Measurements from ENCODE around the gene SDCBP2. TPM values are rescaled to one million over a fixed set of nuclear protein-coding genes. Genes with fewer than 3 reads are reported as not detected.

SDCBP2 gene
- total RNA-seq, 3 donors from 2014 or later: 1.9 to 3.2 (median 2.2) TPM

DNA sequence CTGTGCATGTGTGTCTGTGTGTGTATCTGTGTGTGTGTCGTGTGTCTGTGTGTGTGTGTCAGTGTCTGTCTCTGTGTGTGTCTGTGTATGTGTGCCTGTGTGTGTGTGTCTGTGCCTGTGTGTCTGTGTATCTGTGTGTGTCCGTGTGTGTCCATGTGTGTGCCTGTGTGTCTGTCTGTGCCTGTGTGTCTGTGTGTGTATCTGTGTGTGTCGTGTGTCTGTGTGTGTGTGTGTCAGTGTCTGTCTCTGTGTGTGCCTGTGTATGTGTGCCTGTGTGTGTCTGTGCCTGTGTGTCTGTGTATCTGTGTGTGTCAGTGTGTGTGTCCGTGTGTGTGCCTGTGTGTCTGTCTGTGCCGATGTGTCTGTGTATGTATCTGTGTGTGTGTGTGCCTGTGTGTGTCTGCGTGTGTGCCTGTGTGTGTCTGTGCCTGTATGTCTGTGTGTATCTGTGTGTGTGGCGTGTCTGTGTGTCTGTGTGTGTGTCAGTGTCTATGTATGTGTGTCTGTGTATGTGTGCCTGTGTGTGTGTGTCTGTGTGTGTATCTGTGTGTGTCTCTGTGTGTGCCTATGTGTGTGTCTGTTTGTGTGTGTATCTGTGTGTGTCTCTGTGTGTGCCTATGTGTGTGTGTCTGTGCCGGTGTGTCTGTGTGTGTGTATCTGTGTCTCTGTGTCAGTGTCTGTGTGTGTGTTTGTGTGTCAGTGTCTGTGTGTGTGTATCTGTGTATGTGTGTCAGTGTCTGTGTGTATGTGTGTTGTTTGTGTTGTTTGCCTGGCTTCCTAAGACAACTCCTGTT, 51.2 kb downstream of the SDCBP2 start:
- DNase-seq: no peak
- Mint-ChIP-seq H3K36me3 (ENCODE audit: insufficient read depth) (peaks cover 9% of the 10 kb centered on the region), H3K4me3 (no peak overlapping the region), H3K4me1 (ENCODE audit: low read depth) (peaks cover 36% of the 10 kb centered on the region), H3K27me3 (ENCODE audit: low read depth) (no peaks in the 10 kb centered on the region), H3K9me3 (no peaks in the 10 kb centered on the region)
- ATAC-seq: no peak

DNA sequence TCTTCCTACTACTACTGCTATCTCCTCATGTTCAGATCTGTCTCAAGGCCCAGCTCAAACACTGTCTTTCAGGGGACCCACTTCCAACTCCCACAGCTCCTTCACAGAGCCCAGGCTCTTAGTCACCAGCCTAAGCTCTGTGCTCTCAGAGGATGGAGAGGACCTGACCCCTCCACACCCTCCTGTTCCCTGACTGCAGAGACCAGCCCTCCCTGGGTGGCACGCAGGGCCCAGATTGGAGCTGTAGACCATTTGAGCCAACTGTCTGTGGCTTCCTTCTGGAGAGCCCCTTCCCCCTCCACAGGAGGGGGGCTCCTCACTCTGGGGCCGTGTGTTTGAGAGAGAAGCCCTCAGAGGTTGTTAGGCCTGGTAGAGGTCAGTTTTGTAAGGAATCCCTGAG, 53.0 kb downstream of the SDCBP2 start:
- Mint-ChIP-seq H3K4me3 (no peak overlapping the region), H3K9me3 (no peaks in the 10 kb centered on the region), H3K27me3 (ENCODE audit: low read depth) (no peaks in the 10 kb centered on the region), H3K4me1 (ENCODE audit: low read depth) (peaks cover 41% of the 10 kb centered on the region), H3K36me3 (ENCODE audit: insufficient read depth) (peaks cover 4% of the 10 kb centered on the region)
- DNase-seq (no peak), ATAC-seq (peak in 1 of 2 donors; percentile 10)

DNA sequence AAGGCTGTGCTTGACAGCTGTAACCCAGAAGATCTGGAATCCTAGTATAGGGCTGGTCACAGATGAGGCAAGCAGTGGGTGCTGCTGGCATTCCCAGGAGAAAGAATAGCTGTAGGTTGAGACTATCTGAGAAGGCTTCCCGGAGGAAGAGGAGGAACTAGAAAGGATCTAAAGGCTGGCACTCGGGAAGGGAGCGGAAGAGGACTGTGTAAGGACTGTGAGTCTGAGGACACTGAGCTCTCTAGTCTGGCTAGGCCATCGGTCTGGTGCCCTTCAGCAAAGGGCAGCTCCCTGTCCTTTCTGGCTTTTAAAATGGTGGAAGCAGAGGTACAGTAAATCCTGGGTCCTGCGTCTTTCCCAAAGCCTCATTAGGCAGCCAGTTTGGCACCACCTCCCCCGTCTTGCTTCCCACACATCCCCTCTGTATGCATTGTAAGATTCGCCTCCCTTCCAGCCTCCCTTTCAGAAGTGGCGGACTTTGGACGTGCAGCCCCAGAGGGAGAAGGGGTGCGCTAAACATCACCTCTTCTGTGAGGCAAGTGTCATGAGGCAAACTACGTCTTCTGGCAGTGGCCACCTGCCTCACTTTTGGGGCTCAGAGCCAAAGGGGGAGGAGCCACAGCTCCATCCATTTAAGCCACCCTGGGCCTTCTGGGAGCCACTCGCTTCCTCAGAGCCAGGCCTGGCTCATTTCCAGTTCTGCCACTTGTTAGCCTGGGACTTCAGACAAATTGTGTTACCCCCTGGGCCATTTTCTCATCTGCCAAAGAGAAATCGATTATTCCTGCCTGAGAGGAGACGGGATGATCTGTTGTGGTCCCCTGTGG, 54.2 kb downstream of the SDCBP2 start:
- H3K36me3 Mint-ChIP-seq (ENCODE audit: insufficient read depth): peaks cover under 1% of the 10 kb centered on the region
- H3K27me3 Mint-ChIP-seq (ENCODE audit: low read depth): no peaks in the 10 kb centered on the region
- no peak overlapping the region for H3K4me3 Mint-ChIP-seq
- no peak for DNase-seq
- ATAC-seq: no peak
- H3K9me3 Mint-ChIP-seq: no peaks in the 10 kb centered on the region
- peaks cover 33% of the 10 kb centered on the region for H3K4me1 Mint-ChIP-seq (ENCODE audit: low read depth)

DNA sequence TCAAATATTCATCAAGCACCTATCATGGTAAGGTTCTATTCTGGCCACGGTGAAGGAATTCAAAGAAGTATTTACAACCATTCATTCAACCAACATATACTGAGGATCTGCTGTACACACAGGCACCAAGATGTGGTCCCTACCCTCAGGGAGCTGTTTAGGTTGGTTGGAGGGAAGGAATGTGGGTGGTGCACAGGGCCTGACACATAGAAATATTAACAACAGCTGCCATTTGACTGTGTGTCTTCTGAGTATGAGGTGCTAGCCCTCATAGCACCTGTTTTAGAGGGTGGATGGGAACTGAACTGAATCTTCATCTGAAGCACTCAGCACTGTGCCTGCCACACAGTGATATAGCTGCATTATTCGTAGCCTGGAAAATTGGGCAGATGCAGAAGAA, 55.6 kb downstream of the SDCBP2 start:
- H3K9me3 Mint-ChIP-seq: no peaks in the 10 kb centered on the region
- H3K27me3 Mint-ChIP-seq (ENCODE audit: low read depth): no peaks in the 10 kb centered on the region

DNA sequence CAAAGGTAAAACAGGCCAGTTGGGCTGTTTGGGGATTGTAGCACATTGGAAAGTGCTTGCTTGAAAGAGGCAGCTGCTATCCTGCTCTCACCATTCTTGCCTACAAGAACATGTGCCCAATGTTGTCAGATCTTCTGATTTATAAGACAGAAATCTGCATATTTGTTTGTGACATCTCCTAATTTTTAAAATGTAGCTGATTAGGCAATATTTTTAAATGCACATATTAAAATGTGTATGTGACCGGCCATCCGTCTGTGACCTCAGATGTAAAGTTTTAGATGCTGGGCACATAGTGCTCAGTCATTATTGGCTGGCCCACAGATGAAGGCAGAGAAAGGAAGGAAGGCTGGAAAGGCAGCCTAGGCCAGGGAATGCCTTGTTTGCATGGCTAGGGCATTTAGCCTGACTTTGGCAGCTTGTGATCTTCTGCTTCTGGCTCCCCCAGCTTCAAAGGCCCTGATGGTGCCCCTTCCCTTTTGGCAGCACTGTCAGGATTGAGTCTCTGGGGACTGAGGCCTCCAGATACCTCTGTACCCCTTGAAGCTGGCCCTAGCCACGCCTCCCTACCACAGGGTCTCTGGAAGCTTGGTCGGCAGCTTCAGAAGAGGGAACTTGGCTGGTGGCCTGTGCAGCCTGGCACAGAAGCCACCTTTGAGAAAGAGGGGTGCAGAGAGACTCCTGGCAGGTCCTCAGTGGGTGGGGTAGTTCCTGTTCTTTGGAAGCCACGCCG, 56.4 kb downstream of the SDCBP2 start:
- Mint-ChIP-seq H3K4me3 (no peak overlapping the region), H3K9me3 (no peaks in the 10 kb centered on the region), H3K27me3 (ENCODE audit: low read depth) (no peaks in the 10 kb centered on the region), H3K4me1 (ENCODE audit: low read depth) (peaks cover 45% of the 10 kb centered on the region), H3K36me3 (ENCODE audit: insufficient read depth) (peaks cover 2% of the 10 kb centered on the region)
- no peak for DNase-seq
- no peak for ATAC-seq

More for the DNA sequence above, 55.6 kb downstream of the SDCBP2 start:
- DNase-seq (no peak), ATAC-seq (no peak)
- Mint-ChIP-seq H3K4me1 (ENCODE audit: low read depth) (peaks cover 39% of the 10 kb centered on the region), H3K4me3 (no peak overlapping the region), H3K36me3 (ENCODE audit: insufficient read depth) (peaks cover 2% of the 10 kb centered on the region)

DNA sequence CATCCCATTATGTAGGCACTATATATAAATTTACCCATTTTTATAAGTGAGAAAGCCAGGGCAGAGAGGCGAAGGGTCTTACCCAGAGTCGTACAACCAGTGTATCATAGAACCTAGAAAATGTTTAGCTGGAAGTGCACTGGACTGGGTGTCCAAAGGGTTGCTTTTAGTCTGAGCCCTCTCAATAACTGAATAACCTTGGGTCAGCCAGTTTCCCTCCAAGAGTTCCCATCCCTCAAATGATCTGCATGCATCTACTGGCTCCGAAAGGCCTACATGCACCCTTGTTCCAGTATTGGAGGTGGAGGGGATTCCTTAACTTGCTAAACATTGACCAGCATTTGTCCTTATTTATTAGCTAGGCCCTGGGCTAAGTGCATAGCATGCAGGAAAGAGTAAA, 59.1 kb downstream of the SDCBP2 start:
- no peak for DNase-seq
- Mint-ChIP-seq H3K4me3 (no peak overlapping the region), H3K4me1 (ENCODE audit: low read depth) (peaks cover 59% of the 10 kb centered on the region), H3K27me3 (ENCODE audit: low read depth) (no peaks in the 10 kb centered on the region), H3K9me3 (no peaks in the 10 kb centered on the region), H3K36me3 (ENCODE audit: insufficient read depth) (peaks cover 2% of the 10 kb centered on the region)
- ATAC-seq: no peak

DNA sequence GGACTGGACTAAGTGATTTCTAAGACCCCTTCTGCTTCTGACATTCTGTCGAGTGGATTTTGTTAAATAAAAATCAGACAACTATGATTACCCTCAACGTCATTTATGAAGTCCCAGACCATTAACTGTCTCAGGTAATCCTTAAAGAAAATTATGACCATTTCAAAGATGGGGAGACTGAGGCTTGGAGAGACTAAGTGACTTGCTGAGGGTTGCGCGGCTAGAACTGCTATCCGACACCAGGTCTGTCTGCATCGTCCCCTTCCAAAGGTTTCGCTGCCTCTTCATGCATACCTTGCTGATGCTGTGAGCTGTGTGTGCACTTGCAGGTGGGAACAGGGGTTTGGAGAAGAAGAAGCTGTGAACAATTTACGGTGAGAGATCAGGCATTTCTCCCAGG, 59.7 kb downstream of the SDCBP2 start:
- Mint-ChIP-seq H3K27me3 (ENCODE audit: low read depth) (no peaks in the 10 kb centered on the region), H3K36me3 (ENCODE audit: insufficient read depth) (peaks cover 2% of the 10 kb centered on the region), H3K9me3 (no peaks in the 10 kb centered on the region), H3K4me3 (no peak overlapping the region), H3K4me1 (ENCODE audit: low read depth) (peaks cover 66% of the 10 kb centered on the region)
- DNase-seq (no peak), ATAC-seq (no peak)

DNA sequence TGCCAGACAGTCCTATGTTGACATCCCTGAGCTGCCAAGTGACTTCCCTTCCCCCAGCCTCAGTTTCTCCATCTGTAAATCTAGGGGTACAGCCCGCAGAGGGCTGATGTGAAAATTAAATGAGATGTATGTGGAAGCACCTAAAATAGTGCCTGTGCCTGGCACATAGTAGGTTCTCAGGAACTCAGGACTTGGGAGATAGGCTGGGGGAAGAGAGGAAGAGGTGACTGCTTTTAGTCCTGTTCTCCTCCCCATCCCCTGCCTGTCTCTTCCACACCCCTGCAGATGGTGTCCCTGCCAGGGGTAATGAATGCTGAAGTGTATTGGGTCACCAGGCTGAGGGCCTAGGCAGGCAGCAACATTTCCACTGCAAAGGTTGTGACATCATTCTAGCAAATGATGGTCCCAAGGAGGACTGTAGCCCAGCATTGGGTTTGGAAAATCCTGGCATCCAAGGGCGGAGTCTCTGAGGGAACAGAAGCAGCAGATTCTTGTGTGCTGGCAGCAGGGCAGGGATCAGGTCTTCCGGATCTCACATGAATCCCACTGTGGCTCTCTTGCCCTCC, 61.0 kb downstream of the SDCBP2 start:
- Mint-ChIP-seq H3K4me1 (ENCODE audit: low read depth) (peaks cover 68% of the 10 kb centered on the region), H3K36me3 (ENCODE audit: insufficient read depth) (peaks cover 2% of the 10 kb centered on the region), H3K4me3 (peak overlapping the region; percentile 87), H3K27me3 (ENCODE audit: low read depth) (no peaks in the 10 kb centered on the region), H3K9me3 (no peaks in the 10 kb centered on the region)
- ATAC-seq: no peak
- DNase-seq: no peak

DNA sequence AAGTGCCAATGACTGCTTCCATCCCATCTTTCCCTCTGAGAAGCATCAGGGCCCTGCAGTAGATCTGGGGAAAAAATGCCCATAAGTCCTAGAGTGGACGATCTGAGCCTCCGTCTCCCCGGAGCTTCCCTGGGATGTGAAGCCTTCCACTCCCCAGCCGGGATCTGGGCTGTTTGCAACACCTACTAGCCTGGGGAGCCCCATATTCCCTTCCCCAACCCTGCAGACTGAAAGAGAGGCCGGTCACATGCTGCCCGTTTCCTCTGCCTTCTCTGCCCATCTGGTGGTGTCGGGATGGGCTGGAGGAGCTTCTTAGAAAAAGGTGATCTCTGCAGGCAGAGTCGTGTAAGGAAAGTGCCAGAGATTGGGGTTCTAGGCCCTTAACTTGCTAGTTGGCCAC, 61.8 kb downstream of the SDCBP2 start:
- DNase-seq: no peak
- ATAC-seq: no peak
- H3K4me3 Mint-ChIP-seq: peak overlapping the region; percentile 87
- peaks cover 64% of the 10 kb centered on the region for H3K4me1 Mint-ChIP-seq (ENCODE audit: low read depth)
- no peaks in the 10 kb centered on the region for H3K9me3 Mint-ChIP-seq
- peaks cover 2% of the 10 kb centered on the region for H3K36me3 Mint-ChIP-seq (ENCODE audit: insufficient read depth)
- peaks cover 2% of the 10 kb centered on the region for H3K27me3 Mint-ChIP-seq (ENCODE audit: low read depth)

DNA sequence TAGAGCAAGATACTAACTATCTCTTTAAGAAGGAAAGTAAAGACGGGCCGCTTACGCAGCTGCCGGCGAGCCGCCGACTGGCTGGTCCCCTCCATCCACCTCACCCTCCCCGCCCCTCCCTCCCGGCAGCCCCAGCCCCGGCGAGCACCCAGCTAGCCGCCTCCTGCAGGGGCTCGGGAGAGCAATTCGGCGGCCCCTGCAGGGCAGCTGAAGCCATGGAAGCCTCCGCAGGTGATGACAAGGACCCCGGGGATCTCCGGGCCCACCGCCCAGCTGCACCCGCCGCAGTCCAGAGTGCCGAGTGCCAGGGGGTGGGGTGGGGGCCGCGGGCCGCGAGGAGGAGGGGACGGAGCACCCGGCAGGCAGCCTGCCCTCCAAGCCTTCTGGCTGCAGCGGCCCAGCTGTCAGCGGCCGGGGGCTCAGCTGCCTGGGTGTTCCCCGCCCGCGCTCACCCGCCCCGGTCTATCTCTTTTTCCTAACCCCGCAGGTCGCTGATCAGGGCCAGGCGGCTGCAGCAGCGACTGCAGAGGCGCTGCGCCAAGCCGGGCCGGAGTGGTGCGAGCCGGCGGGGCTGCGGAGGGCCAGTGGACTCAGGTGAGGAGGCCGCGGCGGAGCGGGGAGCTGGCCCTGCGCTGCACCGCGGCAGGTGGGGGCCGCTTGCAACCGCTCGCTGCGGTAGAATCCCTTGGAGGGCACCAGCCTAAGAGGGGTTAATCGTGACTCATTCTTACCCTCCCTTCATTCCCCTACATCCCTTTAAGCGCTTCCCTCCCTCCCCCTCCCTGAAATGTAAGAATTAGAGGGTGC, 62.6 kb downstream of the SDCBP2 start, which contains the start of gene SNPH:
SNPH (plus strand) TSS at position 128 of the 807 bp plus-strand sequence. CDS start 29,946 bp downstream, outside the sequence.
- H3K36me3 Mint-ChIP-seq (ENCODE audit: insufficient read depth): peaks cover 2% of the 10 kb centered on the region
- peak; percentile 95 for ATAC-seq
- H3K9me3 Mint-ChIP-seq: no peaks in the 10 kb centered on the region
- peaks cover 2% of the 10 kb centered on the region for H3K27me3 Mint-ChIP-seq (ENCODE audit: low read depth)
- H3K4me3 Mint-ChIP-seq: peak within 1 kb of the TSS; percentile 87
- peak; percentile 56 for DNase-seq
- H3K4me1 Mint-ChIP-seq (ENCODE audit: low read depth): peaks cover 57% of the 10 kb centered on the region

DNA sequence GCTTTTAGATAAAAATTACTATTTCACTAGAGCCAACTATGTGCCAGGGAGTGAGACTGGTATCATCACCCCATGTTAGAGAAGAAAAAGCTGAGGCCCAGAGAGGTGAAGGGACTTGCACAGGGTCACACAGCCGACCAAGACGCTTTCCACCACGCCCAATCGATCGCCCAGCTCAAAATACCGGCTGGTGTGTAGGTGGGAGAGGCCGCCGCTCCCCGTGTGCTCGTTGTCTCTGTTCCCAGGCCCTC, 63.1 kb downstream of the SDCBP2 start:
- ATAC-seq: no peak
- H3K4me1 Mint-ChIP-seq (ENCODE audit: low read depth): peaks cover 54% of the 10 kb centered on the region
- peak overlapping the region; percentile 87 for H3K4me3 Mint-ChIP-seq
- DNase-seq: no peak
- H3K9me3 Mint-ChIP-seq: no peaks in the 10 kb centered on the region
- H3K36me3 Mint-ChIP-seq (ENCODE audit: insufficient read depth): peaks cover 2% of the 10 kb centered on the region
- peaks cover 4% of the 10 kb centered on the region for H3K27me3 Mint-ChIP-seq (ENCODE audit: low read depth)

DNA sequence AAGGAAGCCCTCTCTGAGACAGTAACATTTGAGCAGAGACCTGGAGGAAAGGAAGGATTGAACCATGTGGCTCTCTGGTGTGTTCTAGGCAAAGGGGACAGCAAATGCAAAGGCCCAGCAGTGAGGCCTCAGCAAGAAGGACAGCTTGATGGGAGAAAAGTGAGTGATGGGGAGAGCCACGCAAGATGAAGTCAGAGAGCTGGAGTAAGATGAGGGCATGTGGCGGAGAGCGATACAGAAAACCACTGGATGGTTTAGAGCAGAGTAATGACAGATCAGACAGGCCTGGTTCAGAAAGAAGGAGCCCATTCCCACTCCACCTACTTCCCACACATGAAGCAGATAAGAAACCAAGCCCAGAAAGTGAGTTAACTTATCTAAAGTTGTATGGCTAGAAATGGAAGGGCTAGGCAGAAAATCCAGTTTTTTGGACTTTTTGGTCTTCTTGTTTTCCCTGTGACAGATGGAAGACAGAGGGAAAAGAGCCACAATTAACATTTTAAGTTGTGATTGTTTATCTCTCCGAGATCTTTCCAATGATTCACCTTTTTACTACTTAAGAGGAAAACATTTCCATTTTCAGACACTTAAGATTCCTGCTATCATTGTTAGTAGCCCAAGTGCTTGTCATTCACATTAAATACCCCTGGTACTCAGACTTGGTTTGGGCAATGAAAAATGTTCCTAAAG, 63.6 kb downstream of the SDCBP2 start:
- Mint-ChIP-seq H3K4me1 (ENCODE audit: low read depth) (peaks cover 54% of the 10 kb centered on the region), H3K27me3 (ENCODE audit: low read depth) (peaks cover 5% of the 10 kb centered on the region), H3K9me3 (no peaks in the 10 kb centered on the region), H3K4me3 (peak overlapping the region; percentile 87), H3K36me3 (ENCODE audit: insufficient read depth) (peaks cover 2% of the 10 kb centered on the region)
- no peak for DNase-seq
- ATAC-seq: no peak

DNA sequence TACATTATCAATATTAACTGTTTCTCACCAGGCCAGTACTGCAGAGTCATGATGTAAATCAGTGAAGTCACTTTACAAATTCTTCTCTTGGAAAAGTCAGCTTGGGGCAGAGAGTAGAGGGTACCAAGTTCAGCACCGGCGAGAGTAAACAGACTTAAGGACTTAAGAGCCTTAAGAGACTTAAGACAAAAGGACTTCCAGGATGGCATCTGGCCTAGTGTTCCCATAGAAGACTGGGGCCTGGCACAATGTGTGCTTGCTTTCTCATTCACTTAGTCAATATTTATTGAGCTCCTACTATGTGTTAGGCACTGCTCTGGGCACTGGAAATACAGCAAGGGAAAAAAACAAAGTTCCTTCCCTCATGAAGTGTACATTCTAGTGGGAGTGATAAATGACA, 64.2 kb downstream of the SDCBP2 start:
- Mint-ChIP-seq H3K36me3 (ENCODE audit: insufficient read depth) (peaks cover 2% of the 10 kb centered on the region), H3K9me3 (no peaks in the 10 kb centered on the region), H3K4me1 (ENCODE audit: low read depth) (peaks cover 54% of the 10 kb centered on the region), H3K27me3 (ENCODE audit: low read depth) (peaks cover 5% of the 10 kb centered on the region), H3K4me3 (peak overlapping the region; percentile 87)
- ATAC-seq (no peak), DNase-seq (no peak)
